CD8-positive, alpha-beta memory T cell (primary cell): ENCODE measurements around the gene BCAP29. TPM values are rescaled to one million over a fixed set of nuclear protein-coding genes. Genes with fewer than 3 reads are reported as not detected.

Experiments
- CTCF ChIA-PET: fragments of 350-600 bp; sonication (Branson Sonifier 250); formaldehyde crosslinking; loops from one replicate; lab custom pipeline; 2021; ENCODE audit warnings: antibody characterized with exemption; lab: Charles Lee
- POLR2A ChIA-PET: fragments of 350-600 bp; sonication (Branson Sonifier 250); formaldehyde crosslinking; loops from one replicate; lab custom pipeline; 2021; ENCODE audit warnings: antibody characterized with exemption; lab: Charles Lee
- DNase-seq, 5 donors: peaks; one replicate each; pipeline versions ENCODE4 v3.0.0 to v3.0.0-alpha.2; 2020 to 2022; ENCODE audit warnings: mixed read lengths in 1 of 5
- H3K27ac ChIP-seq: one replicate; pipeline ENCODE4 v1.7.0; 2013; ENCODE audit warnings: low read depth, mild to moderate bottlenecking, low read length, moderate library complexity
- H3K27me3 ChIP-seq: 2 replicates; pipeline ENCODE4 v1.7.0; 2013; ENCODE audit warnings: low read length, mild to moderate bottlenecking; ENCODE audit not compliant: insufficient read depth, poor library complexity, severe bottlenecking
- H3K36me3 ChIP-seq: 2 replicates; pipeline ENCODE4 v1.7.0; 2013; ENCODE audit warnings: mild to moderate bottlenecking, low read length, moderate library complexity; ENCODE audit not compliant: insufficient read depth
- H3K4me1 ChIP-seq: 2 replicates; pipeline ENCODE4 v1.7.0; 2013; ENCODE audit warnings: mild to moderate bottlenecking, low read length, moderate library complexity; ENCODE audit not compliant: insufficient read depth
- H3K4me3 ChIP-seq: 2 replicates; pipeline ENCODE4 v1.7.0; 2013; ENCODE audit warnings: mild to moderate bottlenecking, low read length
- H3K9me3 ChIP-seq: 2 replicates; pipeline ENCODE4 v1.7.0; 2013; ENCODE audit warnings: mild to moderate bottlenecking, low read length
- H3K27ac Mint-ChIP-seq, 8 donors: one replicate each; pipeline ENCODE4 v1.8.0; 2020 to 2021; ENCODE audit warnings: mixed read lengths in 8 of 8, mild to moderate bottlenecking in 6 of 8, inconsistent platforms in 3 of 8, moderate library complexity in 3 of 8
- H3K27me3 Mint-ChIP-seq, 2 donors: one replicate each; pipeline ENCODE4 v1.8.0; 2020 to 2021; ENCODE audit warnings: mixed read lengths in 2 of 2, mild to moderate bottlenecking in 1 of 2, moderate library complexity in 1 of 2
- H3K36me3 Mint-ChIP-seq, 3 donors: one replicate each; pipeline ENCODE4 v1.8.0; 2020 to 2021; ENCODE audit warnings: mixed read lengths in 3 of 3, inconsistent platforms in 1 of 3, mild to moderate bottlenecking in 1 of 3
- H3K4me1 Mint-ChIP-seq, 3 donors: one replicate each; pipeline ENCODE4 v1.8.0; 2020 to 2021; ENCODE audit warnings: mixed read lengths in 3 of 3, inconsistent platforms in 1 of 3, mild to moderate bottlenecking in 1 of 3
- H3K4me3 Mint-ChIP-seq, 7 donors: one replicate each; pipeline ENCODE4 v1.8.0; 2020 to 2021; ENCODE audit warnings: mixed read lengths in 7 of 7, mild to moderate bottlenecking in 6 of 7, moderate library complexity in 4 of 7, inconsistent platforms in 2 of 7
- H3K9me3 Mint-ChIP-seq, 5 donors: one replicate each; pipeline ENCODE4 v1.8.0; 2020 to 2022; ENCODE audit warnings: mixed read lengths in 5 of 5, mild to moderate bottlenecking in 3 of 5, moderate library complexity in 2 of 5, inconsistent platforms in 1 of 5
- polyA plus RNA-seq: library from polyadenylated mRNA; unstranded; fragments of 300-500 nt; fragmentation: Illumina TruSeq; gene quantifications from one replicate; pipeline ENCODE4 v1.2.3, GENCODE V29; 2021
- total RNA-seq, 2 experiments: library from RNA; stranded (reverse); gene quantifications; one replicate each; pipeline ENCODE4 v1.2.3, GENCODE V29; 2021

Gene BCAP29
- total and polyA plus RNA-seq, 3 experiments from 2014 or later, result 44.6 to 48.7 (median 46.5) TPM

DNA sequence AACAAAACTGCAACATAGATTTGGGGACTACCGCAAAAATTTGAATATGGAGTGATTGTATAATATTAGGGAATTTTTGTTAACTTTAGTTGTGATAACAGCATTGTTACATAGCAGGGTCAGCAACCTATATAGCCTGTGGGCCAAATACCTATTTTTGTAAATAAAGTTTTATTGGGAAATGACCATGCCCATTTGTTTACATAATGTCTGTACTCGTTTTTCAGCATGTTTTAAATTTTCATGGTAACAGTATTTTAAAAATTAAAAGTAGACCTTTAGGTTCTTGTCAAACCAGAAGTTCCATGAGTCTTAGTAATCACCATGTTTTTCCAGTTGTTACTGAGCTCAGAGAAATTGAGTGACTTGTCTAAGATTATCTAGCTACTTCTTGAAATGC is 4.7 kb downstream of the BCAP29 start:
- Mint-ChIP-seq H3K9me3 (no peaks in the 10 kb centered on the region), H3K27me3 (no peaks in the 10 kb centered on the region), H3K4me3 (no peak overlapping the region), H3K36me3 (peaks cover 7 to 27% (median 8%) of the 10 kb centered on the region in 3 donors), H3K4me1 (peaks cover 16 to 27% (median 26%) of the 10 kb centered on the region in 3 donors), H3K27ac (peak overlapping the region in 1 of 8 donors; percentile 26)
- no peak overlapping the region for H3K27ac ChIP-seq
- H3K4me3 ChIP-seq, result no peak overlapping the region
- H3K27me3 ChIP-seq, result no peaks in the 10 kb centered on the region
- CTCF ChIA-PET, result no interaction called here
- H3K4me1 ChIP-seq, result peaks cover 4% of the 10 kb centered on the region
- DNase-seq, result no peak
- POLR2A ChIA-PET, result no interaction called here
- no peaks in the 10 kb centered on the region for H3K36me3 ChIP-seq
- no peaks in the 10 kb centered on the region for H3K9me3 ChIP-seq

DNA sequence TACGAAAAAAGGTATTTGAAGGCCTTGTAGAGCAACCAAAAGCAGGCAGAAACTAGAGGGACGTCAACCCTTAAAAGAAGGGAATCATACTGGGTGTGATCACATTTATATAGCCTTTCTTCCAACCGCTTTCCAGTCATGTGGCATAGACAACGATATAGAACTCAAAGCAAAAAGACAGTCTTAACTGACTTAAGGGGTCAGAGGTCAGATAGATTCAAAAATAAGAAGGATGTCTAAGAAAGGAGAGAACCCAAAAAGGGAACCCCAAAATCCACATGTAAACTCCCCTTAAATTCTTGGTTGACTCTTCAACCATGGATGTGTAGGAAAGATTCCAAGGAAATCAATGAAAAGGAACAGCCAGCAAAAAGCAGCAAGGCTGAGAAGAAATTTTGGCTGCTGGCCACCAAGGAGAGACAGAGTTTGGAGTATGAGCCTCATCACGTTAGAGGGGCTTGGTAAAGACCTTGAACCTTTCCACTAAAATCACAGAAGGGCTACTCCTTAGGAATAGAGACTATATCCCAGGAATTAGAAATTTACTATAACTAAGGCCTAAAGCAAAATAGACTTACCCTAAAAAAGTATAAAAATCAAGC is 8.6 kb downstream of the BCAP29 start:
- Mint-ChIP-seq H3K27me3 (no peaks in the 10 kb centered on the region), H3K36me3 (peaks cover 8 to 28% (median 9%) of the 10 kb centered on the region in 3 donors), H3K9me3 (no peaks in the 10 kb centered on the region), H3K4me3 (no peak overlapping the region), H3K4me1 (no peaks in the 10 kb centered on the region), H3K27ac (no peak overlapping the region)
- ChIA-PET CTCF (no interaction called here), POLR2A (no interaction called here)
- Histone ChIP-seq H3K4me1 (no peaks in the 10 kb centered on the region), H3K9me3 (no peaks in the 10 kb centered on the region), H3K27me3 (no peaks in the 10 kb centered on the region), H3K36me3 (no peaks in the 10 kb centered on the region), H3K4me3 (no peak overlapping the region), H3K27ac (no peak overlapping the region)
- no peak for DNase-seq

DNA sequence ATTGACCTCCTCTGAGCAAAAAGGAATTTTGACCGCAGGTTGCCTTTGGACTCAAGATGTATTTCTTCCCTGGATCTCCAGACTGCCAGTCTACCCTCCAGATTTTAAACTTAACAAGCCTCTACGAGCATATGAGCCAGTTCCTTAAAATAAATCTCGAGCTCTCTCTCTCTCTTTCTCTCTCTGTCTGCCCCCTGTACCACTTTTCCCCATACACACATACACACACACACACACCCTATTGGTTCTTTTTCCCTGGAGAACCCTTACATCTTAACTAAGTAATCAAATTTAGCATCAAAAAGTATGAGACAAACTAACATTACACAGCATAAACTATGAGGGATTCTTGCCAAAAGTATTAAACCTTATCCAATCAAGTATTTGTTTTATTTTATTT is 11.4 kb downstream of the BCAP29 start:
- Mint-ChIP-seq H3K36me3 (peaks cover 0 to 28% (median 13%) of the 10 kb centered on the region in 3 donors), H3K4me3 (no peak overlapping the region), H3K9me3 (no peaks in the 10 kb centered on the region), H3K4me1 (no peaks in the 10 kb centered on the region), H3K27me3 (no peaks in the 10 kb centered on the region), H3K27ac (peak overlapping the region in 3 of 8 donors; percentile 57 to 75 (median 71))
- DNase-seq, result no peak
- ChIA-PET POLR2A (no interaction called here), CTCF (no interaction called here)
- no peaks in the 10 kb centered on the region for H3K9me3 ChIP-seq
- H3K4me3 ChIP-seq, result no peak overlapping the region
- H3K36me3 ChIP-seq, result peaks cover 8% of the 10 kb centered on the region
- H3K4me1 ChIP-seq, result no peaks in the 10 kb centered on the region
- H3K27ac ChIP-seq, result no peak overlapping the region
- no peaks in the 10 kb centered on the region for H3K27me3 ChIP-seq

DNA sequence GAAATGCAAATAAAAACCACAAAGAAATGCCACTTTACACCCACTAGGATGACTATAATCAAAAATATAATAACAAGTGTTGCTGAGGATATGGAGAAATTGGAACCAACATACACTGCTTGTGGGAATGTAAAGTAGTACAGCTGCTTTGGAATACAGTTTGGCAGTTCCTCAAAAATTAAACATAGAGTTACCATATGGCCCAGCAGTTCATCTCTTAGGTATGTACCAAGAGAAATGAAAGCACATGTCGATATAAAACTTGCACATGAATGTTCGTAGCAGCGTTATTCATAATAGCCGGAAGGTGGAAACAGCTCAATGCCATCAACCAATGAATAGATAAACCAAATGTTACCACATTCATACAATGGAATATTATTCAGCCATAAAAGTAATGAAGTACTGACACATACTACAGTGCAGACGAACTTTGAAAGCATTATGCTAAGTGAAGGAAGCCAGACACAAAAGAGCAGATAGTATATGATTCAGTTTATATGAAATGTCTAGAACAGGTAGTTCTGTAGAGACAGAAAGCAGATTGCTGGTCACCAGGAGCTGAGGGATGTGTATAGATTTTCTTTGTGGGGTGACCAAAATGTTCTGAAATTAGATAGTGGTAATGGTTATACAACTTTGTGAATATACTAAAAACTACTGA is 12.4 kb downstream of the BCAP29 start:
- CTCF ChIA-PET, result no interaction called here
- Mint-ChIP-seq H3K4me1 (no peaks in the 10 kb centered on the region), H3K27me3 (no peaks in the 10 kb centered on the region), H3K36me3 (peaks cover 0 to 32% (median 12%) of the 10 kb centered on the region in 3 donors), H3K9me3 (no peaks in the 10 kb centered on the region), H3K4me3 (no peak overlapping the region), H3K27ac (peak overlapping the region in 1 of 8 donors; percentile 1)
- no peak overlapping the region for H3K4me3 ChIP-seq
- POLR2A ChIA-PET, result interaction anchor here (0.6 kb wide), 1 partner anchor 194 kb away, joined by 3 read pairs; no protein-coding TSS in a partner anchor
- peaks cover 8% of the 10 kb centered on the region for H3K36me3 ChIP-seq
- no peaks in the 10 kb centered on the region for H3K27me3 ChIP-seq
- DNase-seq, result no peak
- H3K9me3 ChIP-seq, result no peaks in the 10 kb centered on the region
- H3K27ac ChIP-seq, result no peak overlapping the region
- H3K4me1 ChIP-seq, result no peaks in the 10 kb centered on the region

DNA sequence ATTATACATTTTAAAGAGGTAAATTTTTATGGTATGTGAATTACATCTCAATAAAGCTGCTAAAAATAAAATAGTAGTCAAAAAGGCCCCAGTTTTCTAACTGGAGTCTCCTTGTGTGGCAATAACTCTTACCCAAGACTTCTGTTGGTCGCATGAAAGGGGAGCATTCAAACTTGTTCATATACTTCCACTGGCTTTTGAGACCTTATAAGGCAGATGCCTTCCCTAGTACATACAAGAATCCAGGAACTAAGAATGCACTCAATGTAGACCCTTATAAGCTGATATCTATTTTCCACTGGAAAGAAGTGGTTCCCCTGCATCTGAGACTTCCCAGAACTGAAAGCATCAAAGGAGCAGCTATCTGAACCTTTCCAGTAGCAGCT is 13.0 kb downstream of the BCAP29 start:
- ChIA-PET POLR2A (no interaction called here), CTCF (no interaction called here)
- H3K4me1 ChIP-seq, result no peaks in the 10 kb centered on the region
- no peak overlapping the region for H3K27ac ChIP-seq
- no peaks in the 10 kb centered on the region for H3K27me3 ChIP-seq
- Mint-ChIP-seq H3K4me1 (no peaks in the 10 kb centered on the region), H3K27me3 (no peaks in the 10 kb centered on the region), H3K27ac (peak overlapping the region in 1 of 8 donors; percentile 37), H3K4me3 (no peak overlapping the region), H3K36me3 (peaks cover 0 to 33% (median 12%) of the 10 kb centered on the region in 3 donors), H3K9me3 (no peaks in the 10 kb centered on the region)
- H3K4me3 ChIP-seq, result no peak overlapping the region
- no peaks in the 10 kb centered on the region for H3K9me3 ChIP-seq
- peaks cover 8% of the 10 kb centered on the region for H3K36me3 ChIP-seq
- no peak for DNase-seq

DNA sequence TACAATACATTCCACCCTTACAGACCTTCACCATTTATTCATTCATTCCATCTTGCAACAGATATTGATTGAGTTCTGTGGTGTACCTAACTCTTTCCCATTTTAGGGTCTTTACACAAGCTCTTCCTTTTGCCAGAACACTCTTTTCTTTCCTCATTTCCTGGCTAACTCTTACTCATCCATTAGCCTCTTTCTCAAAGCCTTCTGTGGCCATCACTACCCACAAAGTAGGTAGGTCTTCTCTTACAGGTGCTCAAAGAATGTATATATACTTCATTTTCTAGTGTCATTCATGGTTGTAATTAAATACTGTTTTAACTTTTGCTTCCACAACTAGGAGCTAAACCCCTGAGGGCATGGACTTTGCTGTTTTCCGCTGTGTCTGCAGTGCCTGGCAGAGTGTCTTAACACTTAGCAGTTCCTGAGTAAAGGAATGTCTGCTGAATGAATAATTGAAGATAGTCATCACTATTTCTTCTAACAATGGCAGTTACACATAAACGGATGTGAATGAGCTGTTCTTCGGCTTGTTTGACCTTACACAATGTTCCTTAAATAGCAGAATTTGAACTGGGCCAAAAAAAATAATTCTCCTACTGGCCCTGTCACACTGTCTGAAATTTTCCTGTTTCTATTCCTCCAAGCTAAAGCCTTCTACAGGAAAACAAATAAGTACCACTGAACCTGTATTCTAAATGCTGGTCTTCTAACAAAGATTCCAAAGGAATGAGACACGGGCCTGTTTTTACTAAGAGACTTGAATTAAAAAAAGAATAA is 15.1 kb downstream of the BCAP29 start:
- Histone ChIP-seq H3K36me3 (peaks cover 8% of the 10 kb centered on the region), H3K27ac (no peak overlapping the region), H3K4me1 (no peaks in the 10 kb centered on the region), H3K9me3 (no peaks in the 10 kb centered on the region), H3K4me3 (no peak overlapping the region), H3K27me3 (no peaks in the 10 kb centered on the region)
- ChIA-PET CTCF (no interaction called here), POLR2A (no interaction called here)
- no peaks in the 10 kb centered on the region for H3K27me3 Mint-ChIP-seq
- DNase-seq, result no peak
- H3K36me3 Mint-ChIP-seq, result peaks cover 0 to 32% (median 8%) of the 10 kb centered on the region in 3 donors
- peak overlapping the region in 1 of 8 donors; percentile 27 for H3K27ac Mint-ChIP-seq
- no peak overlapping the region for H3K4me3 Mint-ChIP-seq
- no peaks in the 10 kb centered on the region for H3K4me1 Mint-ChIP-seq
- no peaks in the 10 kb centered on the region for H3K9me3 Mint-ChIP-seq

DNA sequence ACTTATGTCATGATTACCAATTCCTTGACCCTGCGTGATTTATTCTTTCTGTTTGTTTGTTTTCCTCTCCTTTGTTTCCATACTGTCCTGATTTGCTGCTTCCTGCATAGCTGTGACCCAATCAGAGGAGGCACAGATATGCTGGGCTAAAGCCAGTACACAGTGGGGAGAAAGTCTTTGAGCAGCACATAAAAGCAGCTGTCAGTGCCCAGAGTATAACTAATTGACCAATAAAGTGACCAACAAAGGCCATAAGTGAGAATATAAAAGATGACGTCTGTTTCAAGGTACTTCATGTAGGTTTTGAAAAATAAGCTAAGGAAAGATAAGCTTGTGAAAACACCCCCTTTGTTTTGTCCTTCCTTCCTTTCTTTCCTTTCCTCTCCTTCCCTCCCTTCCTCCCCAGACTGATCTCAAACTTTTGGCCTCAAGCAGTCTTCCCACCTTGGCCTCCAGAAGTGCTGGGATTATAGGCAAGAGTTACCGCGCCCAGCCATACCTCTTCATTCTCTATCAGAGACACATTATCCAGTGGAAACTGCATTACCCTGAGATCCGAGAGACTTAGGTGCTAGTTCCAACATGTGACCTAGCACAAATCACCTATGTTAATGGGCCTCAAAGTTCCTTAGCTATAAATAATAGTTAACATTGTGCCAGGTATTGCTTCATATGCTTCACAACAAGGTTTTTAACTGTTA is 17.0 kb downstream of the BCAP29 start:
- DNase-seq, result no peak
- Mint-ChIP-seq H3K4me3 (peak overlapping the region in 1 of 7 donors; percentile 34), H3K27me3 (no peaks in the 10 kb centered on the region), H3K4me1 (no peaks in the 10 kb centered on the region), H3K27ac (no peak overlapping the region), H3K36me3 (peaks cover 0 to 50% (median 13%) of the 10 kb centered on the region in 3 donors), H3K9me3 (no peaks in the 10 kb centered on the region)
- ChIA-PET POLR2A (interaction anchor here (0.6 kb wide), 1 partner anchor 9 kb away, joined by 5 read pairs; no protein-coding TSS in a partner anchor), CTCF (no interaction called here)
- H3K27me3 ChIP-seq, result no peaks in the 10 kb centered on the region
- H3K36me3 ChIP-seq, result peaks cover 8% of the 10 kb centered on the region
- H3K9me3 ChIP-seq, result no peaks in the 10 kb centered on the region
- H3K4me1 ChIP-seq, result no peaks in the 10 kb centered on the region
- H3K4me3 ChIP-seq, result no peak overlapping the region
- no peak overlapping the region for H3K27ac ChIP-seq
